Measurements from ENCODE around the gene FGG.

- TF ChIP-seq POLR2A (IDR thresholded peaks at IDR 0.05) (no peak), CTCF (IDR thresholded peaks at IDR 0.05) (peak; percentile 27 to 48 (median 37))
Observed at GRCh38 chr4:154626793-154627484, 14.5 kb upstream of the FGG start.

Measured in testis (tissue), 2 donors.